SKM-1 (cell line): ENCODE data around the gene XCR1.
"Not testable (repeated sequence)": the region's sequence is repeated elsewhere in the genome, so short reads cannot be mapped to it uniquely, and the experiment has no call there.

ENCODE experiments used
- DNase-seq: peaks from one replicate; lab custom pipeline; 2025; ENCODE audit not compliant: unreplicated experiment; lab: John Stamatoyannopoulos, UW

Gene XCR1

DNA sequence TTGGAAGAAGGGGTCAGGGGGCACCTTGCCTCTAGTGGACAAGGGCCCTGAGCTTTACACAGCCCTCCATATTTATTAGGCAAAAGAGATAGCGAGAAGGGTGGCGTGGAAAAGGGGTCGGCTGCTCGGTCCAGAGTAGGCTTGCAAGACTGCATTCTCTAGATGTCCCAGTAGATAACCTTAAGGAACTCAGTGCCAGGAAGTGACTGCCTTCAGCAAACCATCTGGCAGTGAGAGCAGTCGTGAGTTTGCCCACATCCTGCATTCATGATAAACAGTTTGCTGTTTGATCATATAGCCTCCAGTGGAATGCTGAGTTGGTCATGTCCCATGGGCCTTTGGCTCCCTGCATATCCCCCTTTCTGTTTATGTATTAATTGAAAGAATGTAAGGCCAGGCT is 18.9 kb upstream of the XCR1 start:
- not testable (repeated sequence) for DNase-seq

GRCh38 chr3:46038916-46039315 is 11.6 kb upstream of the XCR1 start:
- DNase-seq: no peak

DNA sequence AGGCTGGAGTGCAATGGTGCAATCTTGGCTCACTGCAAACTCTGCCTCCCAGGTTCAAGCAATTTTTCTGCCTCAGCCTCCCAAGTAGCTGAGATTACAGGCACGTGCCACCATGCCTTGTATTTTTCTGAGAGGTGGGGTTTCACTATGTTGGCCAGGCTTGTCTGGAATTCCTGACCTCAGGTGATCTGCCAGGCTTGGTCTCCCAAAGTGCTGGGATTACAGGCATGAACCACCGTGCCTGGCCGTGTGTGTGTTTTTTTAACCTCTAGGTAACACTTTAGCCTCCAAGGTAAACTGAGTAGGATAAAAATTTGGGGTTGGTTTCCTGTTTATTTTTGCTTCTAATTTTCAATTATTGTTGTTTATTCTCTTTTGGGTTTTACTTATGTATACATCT is 10.8 kb upstream of the XCR1 start:
- DNase-seq: not testable (repeated sequence)

DNA sequence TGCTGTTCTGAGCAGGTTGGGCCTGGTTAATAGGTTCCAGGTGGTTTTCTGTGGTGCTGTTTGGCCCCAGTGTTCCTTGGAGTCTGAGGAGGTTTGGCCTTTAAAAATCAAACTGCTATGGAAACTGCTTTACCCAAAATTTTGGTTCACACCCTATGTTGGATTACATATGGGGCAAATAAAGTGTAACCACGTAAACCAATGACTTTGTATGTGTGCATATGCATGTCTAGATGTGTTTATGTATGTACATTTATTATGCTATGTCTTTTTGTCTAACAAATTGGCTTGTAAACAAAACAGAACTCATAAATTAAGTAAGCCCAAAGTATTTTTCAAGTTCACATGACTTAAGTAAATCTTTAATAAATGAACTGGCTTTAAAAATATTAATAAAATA is 8.9 kb upstream of the XCR1 start:
- DNase-seq: no peak

DNA sequence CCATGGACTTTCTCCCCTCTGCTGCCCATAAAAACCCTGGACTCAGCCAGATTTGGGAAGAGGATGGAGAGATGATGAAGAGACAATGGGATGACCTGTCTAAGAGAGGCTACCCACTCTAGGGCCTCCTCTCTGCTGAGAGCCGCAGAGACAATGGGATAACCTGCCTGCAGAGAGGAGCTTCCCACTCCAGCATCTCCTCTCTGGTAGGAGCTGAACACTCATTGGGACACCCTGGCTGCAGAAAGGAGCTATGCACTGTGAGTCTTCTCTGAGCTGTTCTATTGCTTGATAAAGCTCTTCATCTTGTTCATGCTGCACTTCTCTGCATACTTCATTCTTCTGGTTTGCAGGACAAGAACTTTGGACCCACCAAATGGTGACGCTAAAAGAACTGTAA is 4.5 kb upstream of the XCR1 start:
- DNase-seq: no peak

DNA sequence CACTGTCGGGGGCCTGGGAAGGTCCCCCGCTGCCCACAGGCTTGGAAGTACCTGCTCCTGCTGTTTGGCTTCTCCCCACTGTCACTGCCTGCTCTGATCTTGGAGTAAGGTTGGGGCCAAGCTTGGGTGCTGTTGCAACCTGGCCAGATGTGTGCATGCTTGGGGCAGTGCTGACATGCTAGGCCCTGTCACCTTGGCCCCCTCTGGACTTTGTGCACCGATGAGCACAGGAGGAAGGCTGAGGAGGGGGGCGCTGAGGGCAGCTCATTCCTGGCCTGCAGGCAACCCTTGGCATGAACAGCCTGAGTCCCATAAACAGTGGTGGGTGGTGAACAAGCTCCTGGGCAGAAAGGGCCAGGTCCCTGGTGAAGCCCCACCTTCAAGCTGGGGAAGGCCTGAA is 4.0 kb upstream of the XCR1 start:
- DNase-seq: no peak

DNA sequence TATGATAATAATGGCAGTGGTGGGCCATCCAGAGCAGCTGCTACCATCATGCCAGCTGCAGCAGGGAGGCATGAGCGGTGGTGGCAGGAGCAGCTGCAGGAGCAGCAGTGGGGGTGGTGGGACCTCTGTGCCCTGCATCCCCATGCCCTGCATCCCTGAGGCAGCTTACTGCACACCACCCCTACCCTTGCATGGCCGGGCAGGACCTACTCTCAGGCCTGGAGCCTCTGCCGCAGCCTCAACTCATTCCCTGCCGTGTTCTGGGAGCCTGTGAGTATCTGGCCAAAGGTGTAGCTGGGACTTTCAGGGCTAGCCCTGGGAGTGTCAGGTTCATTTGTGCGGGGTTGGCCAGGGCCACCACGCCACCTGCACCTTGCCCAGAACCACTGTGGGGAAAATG is 3.3 kb upstream of the XCR1 start:
- DNase-seq: no peak

GRCh38 chr3:46029953-46030543 is 2.8 kb upstream of the XCR1 start:
- no peak for DNase-seq

DNA sequence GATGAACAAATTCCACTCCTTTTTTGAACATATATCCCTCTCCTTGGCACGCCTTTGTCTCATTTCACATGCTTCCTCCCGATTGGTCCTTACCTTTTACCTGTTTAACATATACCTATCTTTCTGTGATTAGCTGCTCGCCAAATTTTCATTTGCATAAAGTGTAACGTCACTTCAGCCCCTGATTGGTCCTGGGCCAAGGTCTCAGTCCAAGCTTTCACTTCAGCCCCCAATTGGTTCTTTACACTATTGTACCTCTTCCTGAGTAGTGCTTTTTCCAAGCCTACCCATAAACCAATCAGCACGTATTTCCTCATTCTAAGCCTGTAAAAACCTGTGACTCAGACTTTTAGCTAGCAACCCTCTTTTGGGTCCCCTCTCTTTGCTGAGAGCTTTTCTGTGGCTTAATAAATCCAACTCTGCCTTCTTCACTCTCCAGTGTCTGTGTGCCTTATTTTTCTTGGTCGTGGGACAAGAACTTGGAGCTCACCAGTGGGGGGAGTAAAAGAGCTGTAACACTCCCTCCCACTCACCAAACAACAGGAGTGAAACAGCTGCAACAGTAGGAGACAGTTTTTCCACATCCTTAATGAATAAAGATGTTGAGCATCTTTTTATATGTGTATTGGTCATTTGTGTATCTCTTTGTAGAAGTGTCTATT is 584 bp upstream of the XCR1 start:
- no peak for DNase-seq

DNA sequence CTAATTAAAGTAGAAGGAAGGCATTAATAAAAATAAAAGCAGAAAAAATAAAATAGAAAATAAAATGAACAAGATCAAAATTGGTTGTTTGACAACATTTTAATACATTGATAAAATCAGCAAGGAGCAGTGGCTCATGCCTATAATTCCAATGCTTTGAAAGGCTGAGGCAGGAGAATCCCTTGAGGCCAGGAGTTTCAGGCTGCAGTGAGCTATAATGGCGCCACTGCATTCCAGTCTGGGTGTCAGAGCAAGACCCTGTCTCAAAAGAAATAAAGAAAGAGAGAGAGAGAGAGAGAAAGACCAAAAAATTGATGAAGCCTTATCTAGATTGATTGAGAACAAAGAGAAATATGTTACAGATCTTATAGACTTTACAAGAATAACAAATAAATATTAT is 2.1 kb downstream of the XCR1 start:
- DNase-seq: no peak

GRCh38 chr3:46024131-46024530 is 3.2 kb downstream of the XCR1 start:
- no peak for DNase-seq

- DNase-seq: no peak
Observed at GRCh38 chr3:46022909-46023785, 4.1 kb downstream of the XCR1 start.

DNA sequence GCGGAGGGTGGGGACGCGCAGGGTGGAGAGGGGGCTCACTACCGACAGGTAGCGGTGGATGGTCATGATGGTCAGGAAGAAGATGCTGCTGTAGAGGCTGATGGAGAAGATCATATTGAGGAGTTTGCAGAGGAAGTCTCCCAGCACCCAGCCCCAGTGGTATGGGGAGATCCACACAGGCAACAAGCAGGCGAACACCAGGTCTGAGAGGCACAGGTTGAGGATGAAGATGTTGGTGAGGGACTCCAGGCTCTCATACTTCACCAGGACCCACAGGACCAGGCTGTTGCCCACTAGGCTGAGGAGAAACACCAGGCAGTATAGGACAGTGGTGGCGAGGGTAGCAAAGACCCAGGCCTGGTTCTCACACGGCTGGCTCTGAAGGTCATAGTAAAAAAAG is 5.8 kb downstream of the XCR1 start:
- no peak for DNase-seq

DNA sequence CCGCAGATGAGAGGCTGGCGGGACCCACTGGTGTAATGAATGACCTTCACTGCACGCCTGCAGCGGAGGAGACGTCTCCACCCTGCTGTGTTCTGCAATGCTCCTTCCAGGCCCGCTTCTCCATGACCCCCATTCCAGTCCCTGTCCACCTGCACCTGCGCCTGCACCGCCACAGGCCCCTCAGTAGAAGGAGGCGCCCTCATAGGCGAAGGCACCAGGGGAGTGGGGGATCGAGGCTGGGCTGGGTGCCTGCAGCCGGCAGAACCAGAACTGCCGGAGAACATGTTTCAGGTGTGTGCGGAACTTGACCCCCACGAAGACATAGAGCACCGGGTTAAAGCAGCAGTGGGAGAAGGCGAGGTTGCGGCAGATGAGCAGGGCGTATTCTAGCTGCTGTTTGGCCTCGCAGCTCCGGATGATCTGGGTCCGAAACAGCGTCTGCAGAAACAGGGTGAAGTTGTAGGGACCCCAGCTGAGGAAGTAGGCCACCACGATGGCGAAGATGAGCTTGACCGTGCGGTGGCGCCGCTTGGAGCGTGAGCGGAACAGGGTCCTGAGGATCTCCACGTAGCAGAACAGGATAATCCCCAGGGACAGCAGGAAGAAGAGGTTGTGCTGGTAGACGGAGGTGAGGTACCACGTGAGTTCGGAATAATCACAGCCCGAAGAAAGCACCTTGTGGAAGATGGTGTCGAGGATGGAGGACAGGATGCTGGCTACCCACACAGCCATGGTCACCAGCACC is 6.3 kb downstream of the XCR1 start:
- DNase-seq: no peak

GRCh38 chr3:46019707-46020106 is 7.6 kb downstream of the XCR1 start:
- no peak for DNase-seq

DNA sequence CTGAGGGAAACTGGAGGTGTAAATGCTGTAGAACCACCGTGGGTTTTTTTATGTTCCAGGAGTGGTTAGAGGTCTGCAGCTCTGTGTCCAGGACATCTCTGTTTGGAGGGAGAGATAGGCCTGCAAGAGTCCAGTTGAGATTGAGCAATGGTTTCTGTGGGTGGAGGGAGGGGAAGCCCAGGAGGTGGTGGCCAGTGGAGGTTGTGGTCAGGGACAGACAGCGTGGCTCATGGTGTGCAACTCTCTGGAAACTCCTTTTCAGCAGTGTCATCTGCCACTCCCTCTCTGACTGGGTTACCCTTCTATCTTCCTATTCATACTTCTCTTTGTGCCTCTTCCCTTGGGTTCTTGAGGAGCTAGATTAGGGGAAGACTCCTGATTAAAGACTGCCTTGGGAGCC is 9.6 kb downstream of the XCR1 start:
- peak; percentile 36 for DNase-seq

DNA sequence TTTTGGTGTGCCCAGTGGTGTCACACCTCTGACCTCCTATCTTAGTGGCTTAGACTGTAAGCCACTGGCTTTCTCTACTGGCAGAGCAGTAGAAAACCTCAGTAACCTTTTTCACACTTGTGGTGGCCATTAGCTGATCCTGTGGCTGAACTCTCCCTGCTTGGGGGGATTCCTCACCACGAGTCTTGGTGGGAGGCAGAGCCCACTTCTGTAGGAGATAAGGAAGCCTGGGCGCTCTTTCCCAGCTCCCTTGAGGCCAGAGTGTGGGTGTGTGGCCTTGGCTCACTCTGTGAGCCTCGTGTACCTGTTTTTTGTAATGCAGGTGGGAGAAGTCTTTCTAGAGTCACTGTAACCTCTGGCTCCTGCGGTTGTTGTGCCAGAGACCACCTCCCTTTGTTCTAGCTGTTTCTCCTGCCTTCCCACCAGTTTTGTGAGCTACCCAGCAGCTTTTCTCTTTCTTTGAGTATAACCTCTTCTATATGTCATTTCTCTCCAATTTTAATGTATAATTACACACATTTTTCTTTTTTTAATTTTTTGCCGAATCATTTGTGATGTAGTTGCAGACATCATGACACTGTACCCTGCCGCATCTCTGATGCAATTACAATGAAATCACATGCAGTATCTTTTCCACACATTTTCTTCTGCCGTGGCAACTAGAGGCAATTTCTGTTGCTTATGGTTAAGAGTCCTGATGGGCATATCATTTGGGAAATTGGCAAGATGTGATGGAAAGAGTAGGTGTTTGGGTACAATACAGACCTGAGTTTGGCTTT is 13.8 kb downstream of the XCR1 start:
- no peak for DNase-seq

DNA sequence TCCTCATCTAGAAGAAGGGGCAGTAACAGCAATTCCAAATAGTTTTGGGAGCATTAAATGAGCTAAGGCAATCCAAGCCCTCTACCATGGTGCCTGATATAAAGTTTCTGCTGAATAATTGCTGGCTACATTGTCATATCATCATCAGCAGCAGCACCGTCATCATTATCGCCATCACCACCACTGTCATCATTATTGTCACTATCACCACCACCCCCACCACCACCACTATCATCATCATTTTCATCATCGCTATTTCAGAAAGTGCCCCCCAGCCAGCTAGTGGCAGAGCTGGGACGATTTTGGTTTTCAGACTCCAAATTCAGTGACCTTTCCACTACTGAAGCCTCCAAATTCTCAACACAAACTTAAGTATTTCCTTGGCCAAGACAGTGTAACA is 15.0 kb downstream of the XCR1 start:
- DNase-seq: no peak

- DNase-seq: no peak
Observed at GRCh38 chr3:46010519-46011113, 16.7 kb downstream of the XCR1 start.

- no peak for DNase-seq
Observed at GRCh38 chr3:46008058-46008457, 19.2 kb downstream of the XCR1 start.
